Activated naive CD8-positive, alpha-beta T cell treated with anti-CD3 and anti-CD28 coated beads for 36 hours (primary cell): ENCODE measurements around the gene GMDS. TPM values are rescaled to one million over a fixed set of nuclear protein-coding genes. Genes with fewer than 3 reads are reported as not detected.

Source experiments
- DNase-seq: peaks from one replicate; pipeline ENCODE4 v3.0.0; 2021
- H3K27ac Mint-ChIP-seq: one replicate; pipeline ENCODE4 v1.8.0; 2022; ENCODE audit warnings: mild to moderate bottlenecking, moderate library complexity, mixed read lengths
- H3K27me3 Mint-ChIP-seq: one replicate; pipeline ENCODE4 v1.8.0; 2022; ENCODE audit warnings: mild to moderate bottlenecking, mixed read lengths
- H3K36me3 Mint-ChIP-seq: one replicate; pipeline ENCODE4 v1.8.0; 2021; ENCODE audit warnings: mild to moderate bottlenecking, mixed read lengths
- H3K4me1 Mint-ChIP-seq: one replicate; pipeline ENCODE4 v1.8.0; 2021; ENCODE audit warnings: mixed read lengths
- H3K4me3 Mint-ChIP-seq: one replicate; pipeline ENCODE4 v1.8.0; 2022; ENCODE audit warnings: mild to moderate bottlenecking, moderate library complexity, mixed read lengths
- H3K9me3 Mint-ChIP-seq: one replicate; pipeline ENCODE4 v1.8.0; 2022; ENCODE audit warnings: mixed read lengths
- total RNA-seq, 2 experiments: library from RNA; stranded (reverse); gene quantifications; one replicate each; pipeline ENCODE4 v1.2.3, GENCODE V29; 2021

The GMDS gene
- total RNA-seq, 2 experiments from 2014 or later, result 34.7 to 38.5 TPM

DNA sequence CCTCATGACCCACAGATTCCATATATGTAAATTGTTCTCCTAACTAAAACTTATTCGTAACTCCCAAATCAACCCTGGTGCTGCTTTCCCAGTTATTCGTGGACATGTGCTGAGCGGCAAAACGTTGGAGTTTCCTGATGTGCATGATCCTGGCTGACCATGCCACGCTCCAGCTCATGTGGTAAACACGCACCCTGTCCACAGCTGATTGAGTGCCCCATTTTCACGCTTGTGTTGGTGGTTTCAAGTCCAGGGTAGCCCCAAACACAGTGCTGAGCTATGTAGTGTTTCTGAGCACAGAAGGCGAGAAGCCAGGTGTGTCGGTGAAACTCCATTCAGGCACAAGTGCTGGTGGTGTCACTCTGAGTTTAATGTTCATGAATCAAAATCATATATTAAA, 654.8 kb downstream of the GMDS start:
- Mint-ChIP-seq H3K27ac (no peak overlapping the region), H3K4me1 (no peaks in the 10 kb centered on the region), H3K27me3 (peaks cover 41% of the 10 kb centered on the region), H3K9me3 (no peaks in the 10 kb centered on the region), H3K36me3 (no peaks in the 10 kb centered on the region), H3K4me3 (no peak overlapping the region)
- no peak for DNase-seq

GRCh38 chr6:1589208-1589607, 656.2 kb downstream of the GMDS start:
- H3K4me1 Mint-ChIP-seq, result no peaks in the 10 kb centered on the region
- no peak overlapping the region for H3K4me3 Mint-ChIP-seq
- no peaks in the 10 kb centered on the region for H3K36me3 Mint-ChIP-seq
- peaks cover 35% of the 10 kb centered on the region for H3K27me3 Mint-ChIP-seq
- H3K27ac Mint-ChIP-seq, result no peak overlapping the region
- no peak for DNase-seq
- H3K9me3 Mint-ChIP-seq, result no peaks in the 10 kb centered on the region

- Mint-ChIP-seq H3K36me3 (no peaks in the 10 kb centered on the region), H3K4me3 (no peak overlapping the region), H3K27me3 (peaks cover 24% of the 10 kb centered on the region), H3K4me1 (no peaks in the 10 kb centered on the region), H3K9me3 (no peaks in the 10 kb centered on the region), H3K27ac (no peak overlapping the region)
- DNase-seq, result no peak
These were observed 657.4 kb downstream of the GMDS start for GRCh38 chr6:1587977-1588376.

DNA sequence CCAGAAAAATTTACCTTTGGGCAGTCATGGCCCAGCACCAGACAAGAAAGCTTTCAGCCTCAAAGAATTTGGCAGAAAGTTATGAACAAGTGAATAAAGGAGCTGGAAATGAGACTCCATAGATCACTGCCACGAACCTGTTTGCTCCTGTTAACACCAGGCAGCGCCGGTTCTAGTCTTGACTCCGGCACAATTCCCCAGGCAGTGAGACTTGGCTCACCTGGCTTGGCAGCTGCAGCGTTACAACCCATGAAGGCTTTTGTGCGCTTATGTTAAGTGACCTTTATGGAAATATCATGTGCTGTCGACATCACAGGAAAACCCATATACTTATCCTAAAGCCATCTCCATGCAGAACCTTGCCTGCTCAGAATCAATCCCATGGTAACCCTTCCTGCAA, 657.9 kb downstream of the GMDS start:
- H3K4me1 Mint-ChIP-seq, result no peaks in the 10 kb centered on the region
- no peak overlapping the region for H3K4me3 Mint-ChIP-seq
- no peaks in the 10 kb centered on the region for H3K9me3 Mint-ChIP-seq
- no peaks in the 10 kb centered on the region for H3K36me3 Mint-ChIP-seq
- no peak overlapping the region for H3K27ac Mint-ChIP-seq
- no peak for DNase-seq
- peaks cover 21% of the 10 kb centered on the region for H3K27me3 Mint-ChIP-seq

- Mint-ChIP-seq H3K9me3 (no peaks in the 10 kb centered on the region), H3K36me3 (no peaks in the 10 kb centered on the region), H3K27me3 (peaks cover 17% of the 10 kb centered on the region), H3K4me3 (no peak overlapping the region), H3K4me1 (no peaks in the 10 kb centered on the region), H3K27ac (no peak overlapping the region)
- no peak for DNase-seq
These were observed 658.4 kb downstream of the GMDS start for GRCh38 chr6:1586861-1587450.

GRCh38 chr6:1586256-1586655, 659.1 kb downstream of the GMDS start:
- Mint-ChIP-seq H3K4me1 (no peaks in the 10 kb centered on the region), H3K27ac (no peak overlapping the region), H3K9me3 (no peaks in the 10 kb centered on the region), H3K36me3 (no peaks in the 10 kb centered on the region), H3K27me3 (peaks cover 11% of the 10 kb centered on the region), H3K4me3 (no peak overlapping the region)
- DNase-seq, result no peak

- Mint-ChIP-seq H3K36me3 (no peaks in the 10 kb centered on the region), H3K4me3 (no peak overlapping the region), H3K9me3 (no peaks in the 10 kb centered on the region)
These were observed 659.7 kb downstream of the GMDS start for GRCh38 chr6:1585669-1586049.

GRCh38 chr6:1584996-1585668, 660.3 kb downstream of the GMDS start:
- Mint-ChIP-seq H3K4me3 (no peak overlapping the region), H3K9me3 (no peaks in the 10 kb centered on the region), H3K36me3 (no peaks in the 10 kb centered on the region), H3K27ac (no peak overlapping the region), H3K27me3 (peaks cover 11% of the 10 kb centered on the region), H3K4me1 (no peaks in the 10 kb centered on the region)
- DNase-seq, result no peak

More at GRCh38 chr6:1585669-1586049, 659.7 kb downstream of the GMDS start:
- H3K4me1 Mint-ChIP-seq, result no peaks in the 10 kb centered on the region
- no peak overlapping the region for H3K27ac Mint-ChIP-seq
- H3K27me3 Mint-ChIP-seq, result peaks cover 11% of the 10 kb centered on the region
- no peak for DNase-seq

GRCh38 chr6:1584146-1584545, 661.3 kb downstream of the GMDS start:
- H3K9me3 Mint-ChIP-seq, result no peaks in the 10 kb centered on the region
- H3K4me1 Mint-ChIP-seq, result no peaks in the 10 kb centered on the region
- H3K36me3 Mint-ChIP-seq, result no peaks in the 10 kb centered on the region
- no peak for DNase-seq
- H3K4me3 Mint-ChIP-seq, result no peak overlapping the region
- H3K27me3 Mint-ChIP-seq, result peaks cover 4% of the 10 kb centered on the region
- no peak overlapping the region for H3K27ac Mint-ChIP-seq

DNA sequence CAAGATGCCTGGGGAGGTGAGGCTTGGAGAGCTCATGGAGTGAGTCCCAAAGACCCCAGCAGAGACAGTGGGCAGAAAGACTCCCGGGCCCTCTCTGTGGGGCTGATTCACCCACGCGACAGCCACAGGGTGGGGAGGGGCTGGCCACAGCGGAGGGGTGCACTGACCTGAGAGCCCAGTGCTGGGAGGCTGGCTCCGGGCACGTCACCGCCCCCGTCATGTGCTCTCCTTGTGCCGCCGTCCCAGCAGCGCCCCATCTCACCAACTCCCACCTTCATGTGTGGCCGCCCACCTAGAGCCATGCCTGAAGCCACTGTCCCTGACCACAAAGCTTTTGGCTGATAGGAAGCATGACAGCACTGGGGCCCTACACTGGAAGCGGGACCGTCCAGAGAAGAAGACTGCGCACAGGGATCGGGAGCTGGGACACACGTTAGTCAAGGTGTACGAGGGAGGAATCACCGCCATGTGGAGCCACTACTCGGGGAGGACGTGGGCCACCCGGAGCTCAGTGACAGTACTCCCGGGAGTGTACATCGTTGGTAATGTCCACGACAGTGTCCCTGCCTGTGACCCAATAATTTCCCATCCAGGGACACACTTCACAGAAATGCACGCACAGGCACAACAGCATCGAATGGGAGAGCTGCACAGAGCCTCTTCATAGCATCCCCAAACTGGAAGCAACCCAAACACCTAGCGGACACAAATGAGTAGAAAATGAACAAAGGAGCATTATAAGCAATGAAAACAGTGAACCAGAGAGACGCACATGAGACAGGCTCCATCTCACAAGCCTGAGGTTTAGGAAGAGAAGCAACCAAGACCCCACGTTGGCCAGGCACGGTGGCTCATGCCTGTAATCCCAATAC, 664.0 kb downstream of the GMDS start:
- no peak overlapping the region for H3K4me3 Mint-ChIP-seq

GRCh38 chr6:1580585-1580984, 664.8 kb downstream of the GMDS start:
- Mint-ChIP-seq H3K4me3 (no peak overlapping the region), H3K36me3 (no peaks in the 10 kb centered on the region), H3K4me1 (no peaks in the 10 kb centered on the region), H3K27ac (no peak overlapping the region), H3K27me3 (no peaks in the 10 kb centered on the region), H3K9me3 (no peaks in the 10 kb centered on the region)
- DNase-seq, result no peak

More for the DNA sequence above, 664.0 kb downstream of the GMDS start:
- H3K27me3 Mint-ChIP-seq, result no peaks in the 10 kb centered on the region
- H3K9me3 Mint-ChIP-seq, result no peaks in the 10 kb centered on the region
- no peaks in the 10 kb centered on the region for H3K36me3 Mint-ChIP-seq
- DNase-seq, result no peak
- no peak overlapping the region for H3K27ac Mint-ChIP-seq
- no peaks in the 10 kb centered on the region for H3K4me1 Mint-ChIP-seq

DNA sequence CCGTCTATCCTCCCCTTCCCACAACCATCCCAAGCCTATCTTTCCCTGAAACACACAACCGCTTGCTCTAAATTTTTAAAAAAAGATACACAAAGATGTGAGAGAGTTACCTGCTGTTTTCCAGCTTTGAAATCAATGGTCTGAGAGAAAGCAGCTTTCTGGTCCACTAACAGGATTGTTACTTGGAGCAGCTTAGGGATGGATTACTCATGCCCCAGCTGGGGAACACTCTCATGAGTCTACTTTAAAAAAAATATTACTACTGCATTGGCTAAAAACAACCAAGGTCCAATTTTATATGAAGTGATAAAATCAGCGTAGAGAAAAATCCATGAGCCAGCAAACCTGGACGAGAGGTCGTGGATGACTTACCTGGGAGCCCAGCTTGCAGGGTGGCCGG, 665.3 kb downstream of the GMDS start:
- Mint-ChIP-seq H3K4me3 (no peak overlapping the region), H3K4me1 (no peaks in the 10 kb centered on the region), H3K9me3 (no peaks in the 10 kb centered on the region), H3K27me3 (no peaks in the 10 kb centered on the region), H3K36me3 (no peaks in the 10 kb centered on the region), H3K27ac (no peak overlapping the region)
- DNase-seq, result no peak

- DNase-seq, result no peak
- Mint-ChIP-seq H3K4me1 (no peaks in the 10 kb centered on the region), H3K9me3 (no peaks in the 10 kb centered on the region), H3K4me3 (no peak overlapping the region), H3K36me3 (no peaks in the 10 kb centered on the region), H3K27ac (no peak overlapping the region), H3K27me3 (no peaks in the 10 kb centered on the region)
These were observed 666.3 kb downstream of the GMDS start for GRCh38 chr6:1579096-1579495.

DNA sequence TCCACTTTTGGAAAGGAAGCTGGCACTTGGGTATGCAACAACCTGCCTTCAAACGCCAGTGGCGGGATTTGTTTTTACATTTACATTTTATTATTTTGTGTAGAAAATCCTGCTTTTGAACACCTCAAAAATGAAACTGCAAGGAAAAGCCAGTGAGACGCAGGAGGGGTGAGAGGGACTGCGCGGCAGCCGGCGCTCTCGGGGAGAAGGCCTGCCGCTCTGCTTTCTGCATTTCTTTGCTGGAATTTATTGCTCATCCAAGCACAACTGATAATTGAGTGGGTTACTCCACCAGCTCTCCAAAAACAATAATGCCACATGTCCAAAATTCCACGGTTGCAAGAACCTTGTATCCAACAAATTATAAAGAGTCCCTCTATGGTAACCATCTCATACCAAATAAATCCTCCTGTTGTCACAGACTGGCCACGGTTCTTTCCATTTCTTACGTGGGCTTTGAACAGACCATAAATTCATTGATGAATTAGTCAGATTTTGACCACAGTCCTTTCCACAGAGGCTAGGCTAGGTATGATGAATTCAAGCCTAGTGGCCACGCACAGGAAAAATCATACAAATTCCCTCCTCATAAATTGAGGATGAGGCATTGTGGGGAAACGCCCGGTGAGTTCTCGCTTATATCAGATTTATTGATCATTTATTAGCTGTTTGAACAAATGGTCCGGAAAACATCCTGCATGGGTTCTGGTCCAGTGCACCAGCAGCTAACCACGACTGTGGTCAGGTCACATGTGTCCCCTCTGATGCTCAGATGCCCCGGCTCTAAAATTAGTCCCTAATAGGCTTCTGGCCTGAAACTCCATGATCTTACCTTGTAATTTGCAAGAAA, 667.3 kb downstream of the GMDS start:
- H3K4me3 Mint-ChIP-seq, result no peak overlapping the region
- no peak for DNase-seq
- H3K36me3 Mint-ChIP-seq, result no peaks in the 10 kb centered on the region
- no peak overlapping the region for H3K27ac Mint-ChIP-seq
- H3K4me1 Mint-ChIP-seq, result no peaks in the 10 kb centered on the region
- peaks cover 4% of the 10 kb centered on the region for H3K27me3 Mint-ChIP-seq
- no peaks in the 10 kb centered on the region for H3K9me3 Mint-ChIP-seq
